Activated CD8-positive, alpha-beta T cell treated with anti-CD3 and anti-CD28 coated beads, Interleukin-2, amount 10 ng/mL, durations not matched to agents 7 days and 5 days (primary cell): ENCODE results near the gene UBE2G2. TPM values are rescaled to one million over a fixed set of nuclear protein-coding genes. Genes with fewer than 3 reads are reported as not detected.
A peak's percentile ranks its signal among the peaks of the same experiment; 100 is the strongest.

ENCODE experiments used
- ATAC-seq: fragments of 150-1000 bp; cut with Tn5 transposase; one replicate; pipeline ENCODE4 v1.10.0; 2021; ENCODE audit warnings: moderate library complexity
- CTCF ChIA-PET: fragments of 350-600 bp; sonication (Branson Sonifier 250); formaldehyde crosslinking; loops from one replicate; lab custom pipeline; 2021; ENCODE audit warnings: antibody characterized with exemption; lab: Charles Lee
- POLR2A ChIA-PET: fragments of 350-600 bp; sonication (Branson Sonifier 250); formaldehyde crosslinking; loops from one replicate; lab custom pipeline; 2021; ENCODE audit warnings: antibody characterized with exemption; lab: Charles Lee
- DNase-seq: peaks from one replicate; pipeline ENCODE4 v3.0.0-alpha.2; 2020
- H3K27ac Mint-ChIP-seq: one replicate; pipeline ENCODE4 v1.8.0; 2021; ENCODE audit warnings: mild to moderate bottlenecking, mixed read lengths
- H3K27me3 Mint-ChIP-seq: one replicate; pipeline ENCODE4 v1.8.0; 2021; ENCODE audit warnings: low read depth, mixed read lengths
- H3K36me3 Mint-ChIP-seq: one replicate; pipeline ENCODE4 v1.8.0; 2021; ENCODE audit warnings: low read depth, mixed read lengths
- H3K4me1 Mint-ChIP-seq: one replicate; pipeline ENCODE4 v1.8.0; 2021; ENCODE audit warnings: low read depth, mixed read lengths
- H3K4me3 Mint-ChIP-seq: one replicate; pipeline ENCODE4 v1.8.0; 2021; ENCODE audit warnings: mild to moderate bottlenecking, mixed read lengths
- H3K9me3 Mint-ChIP-seq: one replicate; pipeline ENCODE4 v1.8.0; 2022; ENCODE audit warnings: mixed read lengths; ENCODE audit not compliant: insufficient read depth
- total RNA-seq, 2 experiments: library from RNA; stranded (reverse); gene quantifications; one replicate each; pipeline ENCODE4 v1.2.3, GENCODE V29; 2021

UBE2G2 gene
- total RNA-seq, 2 experiments from 2014 or later: 85.5 to 86.0 TPM

GRCh38 chr21:44780137-44780502 lies 21.5 kb downstream of the UBE2G2 start:
- no peaks in the 10 kb centered on the region for H3K27me3 Mint-ChIP-seq
- no peak overlapping the region for H3K27ac Mint-ChIP-seq
- ChIA-PET CTCF (interaction anchor here (0.8 to 1.1 kb wide), 2 partner anchors 13 to 21 kb away, joined by 3 to 4 read pairs; partner anchors contain the start of gene UBE2G2), POLR2A (no interaction called here)
- H3K36me3 Mint-ChIP-seq: peaks cover 33% of the 10 kb centered on the region
- H3K4me1 Mint-ChIP-seq: peaks cover 13% of the 10 kb centered on the region
- no peaks in the 10 kb centered on the region for H3K9me3 Mint-ChIP-seq
- DNase-seq (no peak), ATAC-seq (no peak)
- no peak overlapping the region for H3K4me3 Mint-ChIP-seq

GRCh38 chr21:44779417-44780136 lies 22.0 kb downstream of the UBE2G2 start:
- H3K36me3 Mint-ChIP-seq: peaks cover 38% of the 10 kb centered on the region
- no peaks in the 10 kb centered on the region for H3K27me3 Mint-ChIP-seq
- ATAC-seq (no peak), DNase-seq (no peak)
- ChIA-PET CTCF (interaction anchor here (0.8 to 1.1 kb wide), 2 partner anchors 14 to 22 kb away, joined by 3 to 4 read pairs; partner anchors contain the start of gene UBE2G2), POLR2A (no interaction called here)
- H3K4me3 Mint-ChIP-seq: no peak overlapping the region
- H3K9me3 Mint-ChIP-seq: no peaks in the 10 kb centered on the region
- peaks cover 10% of the 10 kb centered on the region for H3K4me1 Mint-ChIP-seq
- H3K27ac Mint-ChIP-seq: no peak overlapping the region

DNA sequence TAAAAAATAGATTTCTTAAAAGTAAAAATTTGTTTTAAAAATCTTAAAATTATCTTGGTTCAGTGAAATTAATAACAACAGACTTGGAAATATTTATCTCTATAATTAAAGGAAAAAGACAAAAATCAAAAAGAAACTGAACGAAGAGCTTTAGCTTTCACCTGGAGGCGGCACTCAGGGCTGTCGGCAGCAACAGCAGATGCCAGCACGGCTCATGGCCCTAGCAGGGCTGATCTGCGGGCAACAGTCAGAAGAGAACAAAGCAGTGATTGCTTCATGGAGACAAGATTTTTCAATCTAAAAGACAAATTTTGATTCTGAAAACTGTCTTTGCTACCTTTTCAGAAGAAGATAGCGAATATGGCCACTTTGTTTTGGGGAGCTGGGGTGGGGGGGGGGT lies 22.6 kb downstream of the UBE2G2 start:
- peaks cover 10% of the 10 kb centered on the region for H3K4me1 Mint-ChIP-seq
- H3K36me3 Mint-ChIP-seq: peaks cover 41% of the 10 kb centered on the region
- ChIA-PET POLR2A (no interaction called here), CTCF (no interaction called here)
- H3K27ac Mint-ChIP-seq: no peak overlapping the region
- H3K27me3 Mint-ChIP-seq: no peaks in the 10 kb centered on the region
- no peak for ATAC-seq
- no peak overlapping the region for H3K4me3 Mint-ChIP-seq
- no peak for DNase-seq
- no peaks in the 10 kb centered on the region for H3K9me3 Mint-ChIP-seq

DNA sequence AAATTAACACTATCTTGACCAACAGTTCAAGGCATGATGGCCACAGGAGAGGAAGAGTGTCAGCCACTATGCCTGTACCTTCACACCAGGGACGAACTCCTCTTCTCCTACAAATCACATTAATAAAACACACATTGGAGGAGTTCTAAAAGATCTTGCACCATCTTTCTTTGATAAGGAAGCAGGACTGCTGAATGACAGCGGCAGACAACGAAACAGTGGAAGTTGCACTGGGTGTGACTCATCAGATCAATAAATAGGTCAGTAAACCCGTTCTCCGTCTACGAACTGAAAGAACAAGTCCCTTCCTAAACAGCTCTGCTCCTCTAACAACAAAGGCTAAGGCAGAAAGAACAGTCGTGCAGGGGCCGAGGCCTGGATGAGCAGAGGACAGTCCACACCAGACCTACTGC lies 23.1 kb downstream of the UBE2G2 start:
- H3K27me3 Mint-ChIP-seq: no peaks in the 10 kb centered on the region
- CTCF ChIA-PET: no interaction called here
- no peak overlapping the region for H3K27ac Mint-ChIP-seq
- DNase-seq (no peak), ATAC-seq (no peak)
- no peak overlapping the region for H3K4me3 Mint-ChIP-seq
- peaks cover 41% of the 10 kb centered on the region for H3K36me3 Mint-ChIP-seq
- POLR2A ChIA-PET: no interaction called here
- peaks cover 10% of the 10 kb centered on the region for H3K4me1 Mint-ChIP-seq
- no peaks in the 10 kb centered on the region for H3K9me3 Mint-ChIP-seq

GRCh38 chr21:44778094-44778493 lies 23.5 kb downstream of the UBE2G2 start:
- DNase-seq: no peak
- Mint-ChIP-seq H3K36me3 (peaks cover 43% of the 10 kb centered on the region), H3K4me3 (no peak overlapping the region), H3K9me3 (no peaks in the 10 kb centered on the region), H3K27me3 (no peaks in the 10 kb centered on the region), H3K27ac (no peak overlapping the region), H3K4me1 (peaks cover 10% of the 10 kb centered on the region)
- ChIA-PET POLR2A (no interaction called here), CTCF (no interaction called here)
- no peak for ATAC-seq

- Mint-ChIP-seq H3K27ac (no peak overlapping the region), H3K27me3 (no peaks in the 10 kb centered on the region), H3K9me3 (no peaks in the 10 kb centered on the region), H3K4me3 (no peak overlapping the region), H3K36me3 (peaks cover 50% of the 10 kb centered on the region), H3K4me1 (peaks cover under 1% of the 10 kb centered on the region)
- no peak for ATAC-seq
- DNase-seq: no peak
- POLR2A ChIA-PET: no interaction called here
- CTCF ChIA-PET: no interaction called here
Observed at GRCh38 chr21:44774972-44775371, 26.6 kb downstream of the UBE2G2 start.

GRCh38 chr21:44773291-44773932 lies 28.2 kb downstream of the UBE2G2 start:
- ChIA-PET CTCF (interaction anchor here (0.8 to 1.2 kb wide), 3 partner anchors 9 to 263 kb away, joined by 3 read pairs; no protein-coding TSS in a partner anchor), POLR2A (no interaction called here)
- H3K27me3 Mint-ChIP-seq: no peaks in the 10 kb centered on the region
- ATAC-seq (no peak), DNase-seq (no peak)
- H3K4me1 Mint-ChIP-seq: no peaks in the 10 kb centered on the region
- no peaks in the 10 kb centered on the region for H3K9me3 Mint-ChIP-seq
- no peak overlapping the region for H3K4me3 Mint-ChIP-seq
- no peak overlapping the region for H3K27ac Mint-ChIP-seq
- H3K36me3 Mint-ChIP-seq: peaks cover 55% of the 10 kb centered on the region

GRCh38 chr21:44771896-44772525 lies 29.6 kb downstream of the UBE2G2 start:
- no peak for ATAC-seq

GRCh38 chr21:44767834-44768831 lies 33.5 kb downstream of the UBE2G2 start:
- Mint-ChIP-seq H3K27ac (peak overlapping the region; percentile 49), H3K27me3 (no peaks in the 10 kb centered on the region), H3K4me1 (peaks cover 29% of the 10 kb centered on the region), H3K36me3 (peaks cover 29% of the 10 kb centered on the region), H3K9me3 (no peaks in the 10 kb centered on the region), H3K4me3 (no peak overlapping the region)
- ChIA-PET CTCF (interaction anchor here (3.9 kb wide), 1 partner anchor 26 kb away, joined by 20 read pairs; no protein-coding TSS in a partner anchor), POLR2A (no interaction called here)
- no peak for DNase-seq
- ATAC-seq: no peak

More at GRCh38 chr21:44771896-44772525, 29.6 kb downstream of the UBE2G2 start:
- POLR2A ChIA-PET: no interaction called here
- no peaks in the 10 kb centered on the region for H3K27me3 Mint-ChIP-seq
- peaks cover 4% of the 10 kb centered on the region for H3K4me1 Mint-ChIP-seq
- no peaks in the 10 kb centered on the region for H3K9me3 Mint-ChIP-seq
- CTCF ChIA-PET: interaction anchor here (3.0 kb wide), 1 partner anchor 21 kb away, joined by 8 read pairs; no protein-coding TSS in a partner anchor
- peaks cover 47% of the 10 kb centered on the region for H3K36me3 Mint-ChIP-seq
- DNase-seq: no peak
- H3K27ac Mint-ChIP-seq: no peak overlapping the region
- H3K4me3 Mint-ChIP-seq: no peak overlapping the region

DNA sequence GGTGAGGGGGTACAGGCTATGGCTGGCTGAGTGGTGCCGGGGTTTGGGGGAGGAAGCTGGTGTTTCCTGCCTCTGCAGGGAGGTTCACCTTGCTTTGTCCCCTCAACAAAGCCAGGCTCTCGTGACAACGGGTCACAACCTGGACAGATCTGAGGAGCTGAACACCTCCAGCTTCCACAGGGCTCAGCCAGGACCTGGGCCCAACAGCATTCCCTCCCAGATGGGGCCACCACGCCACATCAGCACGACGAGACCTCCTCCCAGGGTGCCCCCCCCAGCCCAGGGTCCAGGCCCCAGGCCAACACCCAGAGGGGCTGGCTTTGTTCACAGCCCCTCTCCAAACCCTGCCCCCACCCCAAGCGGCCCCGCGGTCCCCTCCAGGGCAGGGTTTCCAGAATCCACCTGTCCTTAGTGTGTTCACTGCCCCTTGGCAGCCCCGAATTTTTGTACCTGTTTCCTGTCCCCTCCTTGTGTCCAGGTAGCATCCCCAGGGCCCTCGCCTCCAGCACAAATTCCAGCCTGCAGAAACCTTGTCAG lies 34.7 kb downstream of the UBE2G2 start:
- Mint-ChIP-seq H3K27ac (peak overlapping the region; percentile 92), H3K9me3 (no peaks in the 10 kb centered on the region), H3K4me1 (peaks cover 29% of the 10 kb centered on the region), H3K36me3 (peaks cover 21% of the 10 kb centered on the region), H3K4me3 (no peak overlapping the region), H3K27me3 (no peaks in the 10 kb centered on the region)
- DNase-seq (no peak), ATAC-seq (no peak)
- CTCF ChIA-PET: interaction anchor here (3.9 kb wide), 1 partner anchor 27 kb away, joined by 20 read pairs; no protein-coding TSS in a partner anchor
- POLR2A ChIA-PET: interaction anchor here (1.0 kb wide), 1 partner anchor 17 kb away, joined by 3 read pairs; no protein-coding TSS in a partner anchor
